ENCODE data around the gene PANX2.

The PANX2 gene

GRCh38 chr22:50185375-50186087 is 15.0 kb downstream of the PANX2 start, which contains the start of gene TRABD:
Gene TRABD (plus strand): TSS chr22:50185913. CDS start chr22:50193061, 7,148 bp downstream.
- DNase-seq = peak; percentile 89

- DNase-seq = no peak
Observed at GRCh38 chr22:50186181-50186714, 15.7 kb downstream of the PANX2 start.

GRCh38 chr22:50186761-50187523 is 16.4 kb downstream of the PANX2 start:
- peak; percentile 28 for DNase-seq

GRCh38 chr22:50188356-50188755 is 17.8 kb downstream of the PANX2 start:
- no peak for DNase-seq

GRCh38 chr22:50189184-50189848 is 18.8 kb downstream of the PANX2 start:
- no peak for DNase-seq

- DNase-seq = no peak
Observed at GRCh38 chr22:50189849-50190181, 19.3 kb downstream of the PANX2 start.

GRCh38 chr22:50190182-50190940 is 19.8 kb downstream of the PANX2 start:
- DNase-seq = peak; percentile 77

- DNase-seq = peak; percentile 76
Observed at GRCh38 chr22:50190941-50191741, 20.6 kb downstream of the PANX2 start.

- peak; percentile 37 for DNase-seq
Observed at GRCh38 chr22:50192436-50193204, 22.1 kb downstream of the PANX2 start.

GRCh38 chr22:50193621-50194020 is 23.1 kb downstream of the PANX2 start:
- DNase-seq = no peak

GRCh38 chr22:50194037-50194805 is 23.7 kb downstream of the PANX2 start:
- no peak for DNase-seq

GRCh38 chr22:50196256-50196655 is 25.7 kb downstream of the PANX2 start:
- no peak for DNase-seq

- DNase-seq = no peak
Observed at GRCh38 chr22:50197000-50197800, 26.7 kb downstream of the PANX2 start.

- DNase-seq = no peak
Observed at GRCh38 chr22:50197856-50198623, 27.5 kb downstream of the PANX2 start.

GRCh38 chr22:50198624-50199017 is 28.1 kb downstream of the PANX2 start:
- DNase-seq = no peak

- DNase-seq = no peak
Observed at GRCh38 chr22:50199251-50199721, 28.8 kb downstream of the PANX2 start.

GRCh38 chr22:50199829-50200460 is 29.4 kb downstream of the PANX2 start:
- no peak for DNase-seq

Measured in activated naive CD4-positive, alpha-beta T cell treated with Interleukin-2 at 50 U/mL for 16 hours (primary cell).